GM23248 (cell line): ENCODE data around the gene RPH3AL.

Experiments used
- EZH2 ChIP-seq: fragments of 200-600 bp; sonication (generic); IDR thresholded peaks from 2 replicates; pipeline ENCODE4 v1.6.1; 2018; ENCODE audit warnings: antibody characterized with exemption, mild to moderate bottlenecking; ENCODE audit not compliant: insufficient read depth, poor library complexity, severe bottlenecking
- EZH2phosphoT487 ChIP-seq: fragments of 200-600 bp; sonication (generic); IDR thresholded peaks from 2 replicates; pipeline ENCODE4 v1.6.1; 2018; ENCODE audit warnings: antibody characterized with exemption, moderate library complexity, mild to moderate bottlenecking, low read depth; ENCODE audit not compliant: insufficient read depth

DNA sequence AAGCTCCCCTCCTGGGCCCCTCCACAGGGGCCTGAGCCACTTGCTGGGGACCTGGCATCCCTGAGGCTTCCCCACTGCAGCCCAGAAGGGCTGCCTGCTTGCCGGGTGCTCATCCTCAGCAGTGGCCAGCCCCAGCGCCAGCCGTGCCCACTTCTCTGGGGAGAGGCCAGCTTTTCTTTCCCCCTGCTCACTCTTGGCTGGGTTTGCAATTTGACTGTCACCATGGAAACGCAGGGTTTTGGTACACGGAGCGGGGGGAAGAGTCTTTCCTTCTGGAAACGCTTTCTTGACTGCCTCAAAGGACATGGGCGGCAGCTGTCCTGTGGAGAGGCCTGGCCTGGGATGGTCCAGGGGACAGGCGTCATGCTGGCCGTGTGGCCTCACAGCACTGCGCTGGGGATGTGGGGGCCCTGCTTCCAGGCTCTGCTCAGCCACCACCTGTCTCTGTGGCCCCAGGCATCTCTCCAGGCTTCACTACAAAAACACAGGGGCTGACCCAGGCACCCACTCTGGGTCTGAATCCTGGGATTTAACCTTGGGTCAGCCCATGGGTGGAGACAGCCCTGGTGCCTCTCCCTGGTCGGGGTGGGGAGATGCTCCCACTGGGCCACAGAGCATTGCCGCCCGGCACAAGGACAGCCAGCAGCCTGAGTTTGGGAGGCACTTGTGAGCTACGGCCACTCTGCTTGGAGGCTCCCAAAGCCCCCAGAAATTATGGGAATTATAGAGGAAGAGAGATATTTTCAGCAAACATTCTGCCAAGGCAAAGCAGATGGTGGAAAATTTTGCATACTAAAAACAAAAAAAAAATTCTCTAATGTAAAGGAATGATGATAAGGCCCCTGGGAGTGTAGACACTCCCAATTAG lies 125.3 kb downstream of the RPH3AL start:
- TF ChIP-seq EZH2phosphoT487, result no peak
- no peak for TF ChIP-seq EZH2
